ENCODE measurements around the gene TOR1A.
"Not testable (repeated sequence)": the region's sequence is repeated elsewhere in the genome, so short reads cannot be mapped to it uniquely, and the experiment has no call there.

TOR1A gene

DNA sequence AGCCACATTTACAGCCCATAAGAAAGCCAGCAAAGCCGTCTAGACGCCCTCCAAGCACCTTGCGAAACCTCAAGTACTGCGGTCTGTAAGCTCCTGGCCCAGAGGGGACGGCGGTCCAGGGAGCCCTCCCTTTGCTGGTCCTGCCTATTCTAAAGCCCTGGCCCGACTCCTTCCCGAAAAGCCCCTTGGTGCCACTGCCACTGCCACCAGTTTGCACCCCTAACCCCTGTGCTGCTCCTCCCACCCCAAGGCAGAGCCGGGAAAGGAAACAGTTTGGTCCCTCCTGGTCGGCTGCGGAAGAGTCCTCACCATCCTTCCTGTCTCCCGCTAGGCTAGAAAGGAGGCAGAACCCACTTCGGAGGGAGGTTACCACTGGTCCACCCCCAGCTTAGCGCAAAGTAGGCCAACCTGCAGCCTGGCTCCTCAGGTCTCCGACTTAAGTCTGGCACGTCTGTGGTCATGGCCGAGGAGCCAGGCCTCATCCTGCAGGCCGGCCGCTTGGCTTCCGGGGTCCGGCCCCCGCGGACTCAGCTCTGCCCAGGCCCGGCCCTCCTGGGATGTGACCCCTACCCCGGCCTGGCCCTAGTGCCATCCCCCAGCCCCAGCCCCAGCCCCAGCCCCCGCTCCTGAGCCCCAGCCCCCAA lies 916 bp downstream of the TOR1A start:
- no peak for DNase-seq (ENCODE audit: low spot score)

- no peak for DNase-seq (ENCODE audit: low spot score)
Measured at GRCh38 chr9:129816501-129817435, 7.2 kb downstream of the TOR1A start.

DNA sequence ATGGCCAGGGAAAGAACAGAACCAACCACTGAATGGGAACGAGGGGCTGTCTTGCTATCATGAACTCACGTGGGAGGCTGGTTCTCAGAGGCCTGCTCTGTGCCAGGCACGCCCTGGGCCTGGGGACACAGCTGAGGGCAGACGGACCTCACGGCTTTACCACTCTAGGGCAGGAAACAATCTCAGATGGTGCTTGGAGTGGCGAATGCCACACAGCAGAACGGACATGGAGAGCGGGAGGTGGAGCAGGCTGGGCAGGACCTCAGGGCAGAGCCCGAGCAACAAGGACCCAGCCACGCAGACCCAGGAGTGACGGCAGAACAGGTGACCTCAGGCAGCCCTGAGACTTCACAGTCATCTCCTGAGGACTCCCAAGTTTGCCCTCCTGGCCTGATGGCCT lies 8.7 kb downstream of the TOR1A start:
- DNase-seq (ENCODE audit: low spot score) = no peak

GRCh38 chr9:129814432-129815223 lies 9.3 kb downstream of the TOR1A start:
- DNase-seq (ENCODE audit: low spot score) = no peak

DNA sequence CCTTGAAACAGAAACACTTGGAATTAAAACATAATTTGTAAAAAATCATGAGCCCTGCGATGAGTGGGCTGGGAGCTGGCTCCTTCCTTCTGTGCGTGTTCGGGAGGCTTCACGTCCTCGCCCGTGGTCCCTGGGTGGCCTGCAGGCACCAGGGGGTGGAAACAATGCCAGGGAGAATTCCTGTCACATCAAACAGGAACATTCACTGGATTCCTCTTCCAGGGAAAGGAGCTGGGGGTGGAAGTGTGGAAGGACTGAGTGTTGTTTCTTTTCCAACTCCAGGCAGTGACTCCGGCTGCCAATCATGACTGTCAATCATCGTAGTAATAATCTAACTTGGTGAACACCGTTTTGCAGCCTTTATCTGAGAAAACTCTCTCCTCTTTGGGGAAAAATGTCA lies 10.3 kb downstream of the TOR1A start:
- no peak for DNase-seq (ENCODE audit: low spot score)

- no peak for DNase-seq (ENCODE audit: low spot score)
Measured at GRCh38 chr9:129812385-129812784, 11.6 kb downstream of the TOR1A start.

DNA sequence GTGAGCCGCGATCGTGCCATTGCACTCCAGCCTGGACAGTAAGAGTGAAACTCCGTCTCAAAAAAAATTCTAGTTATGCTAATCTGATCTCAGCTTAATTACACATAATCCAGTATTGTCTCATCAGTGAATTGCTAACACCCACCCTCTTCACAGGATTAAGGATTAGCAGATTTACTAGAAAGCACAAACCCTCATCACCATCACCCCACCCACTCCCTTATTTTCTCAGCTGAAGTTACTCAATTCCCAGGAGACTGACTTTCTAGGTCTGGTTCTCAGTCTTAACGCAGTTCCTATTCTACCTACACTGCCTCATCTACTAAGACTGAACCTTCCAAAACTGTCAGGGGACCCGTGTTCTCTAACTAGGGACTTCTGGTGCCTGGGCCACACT lies 12.0 kb downstream of the TOR1A start:
- DNase-seq (ENCODE audit: low spot score) = no peak

DNA sequence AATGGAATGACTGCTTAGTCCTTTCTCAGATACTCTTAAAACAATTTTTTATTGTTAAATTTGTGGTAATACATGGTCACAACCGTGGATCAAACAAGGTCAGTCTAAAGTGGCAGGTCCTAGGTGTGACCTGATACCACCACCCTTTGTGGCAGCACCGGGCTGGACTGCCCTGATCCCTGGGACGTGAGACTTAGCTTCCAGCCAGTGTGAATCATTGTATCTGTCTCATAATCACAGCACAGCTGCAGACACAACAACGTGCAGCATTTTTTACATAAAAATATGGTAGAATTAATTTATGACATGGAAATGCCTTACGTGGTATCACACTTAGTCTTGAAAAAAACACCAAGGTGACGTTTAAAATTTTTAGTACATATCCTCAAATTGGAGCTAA lies 13.1 kb downstream of the TOR1A start:
- DNase-seq (ENCODE audit: low spot score) = no peak

GRCh38 chr9:129810116-129810515 lies 13.8 kb downstream of the TOR1A start:
- no peak for DNase-seq (ENCODE audit: low spot score)

DNA sequence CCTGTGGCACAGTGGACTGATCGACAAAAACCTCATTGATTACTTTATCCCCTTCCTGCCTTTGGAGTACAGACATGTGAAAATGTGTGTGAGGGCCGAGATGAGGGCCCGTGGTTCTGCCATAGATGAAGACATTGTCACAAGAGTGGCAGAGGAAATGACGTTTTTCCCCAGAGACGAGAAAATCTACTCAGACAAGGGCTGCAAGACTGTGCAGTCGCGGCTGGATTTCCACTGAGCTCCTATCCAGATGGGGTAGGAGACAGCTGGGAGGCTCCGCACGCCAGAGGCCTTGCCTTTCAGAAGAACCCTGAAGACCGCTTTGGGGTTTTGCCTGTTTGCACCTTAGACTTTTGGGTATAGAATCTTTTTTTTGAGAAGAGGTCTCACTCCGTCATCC lies 14.6 kb downstream of the TOR1A start:
- no peak for DNase-seq (ENCODE audit: low spot score)

DNA sequence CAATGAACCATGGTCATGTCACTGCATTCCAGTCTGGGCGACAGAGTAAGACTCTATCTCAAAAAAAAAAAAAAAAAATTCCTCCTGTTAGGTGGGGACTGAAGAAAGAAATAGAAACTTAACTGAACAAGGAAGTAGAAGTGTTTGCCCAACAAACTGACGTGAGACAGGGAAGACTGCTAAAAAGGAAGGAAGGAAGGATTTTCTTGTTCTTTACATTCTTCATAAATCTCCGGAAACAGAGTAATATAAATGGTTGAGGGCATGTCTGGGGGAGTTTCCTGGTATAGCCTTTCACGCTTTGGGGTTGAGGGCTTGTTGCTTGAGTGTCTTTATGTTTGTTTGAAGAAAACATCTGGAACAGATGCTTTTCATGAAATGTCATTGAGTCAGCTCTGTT lies 17.9 kb downstream of the TOR1A start:
- DNase-seq (ENCODE audit: low spot score) = no peak

- no peak for DNase-seq (ENCODE audit: low spot score)
Measured at GRCh38 chr9:129803676-129804060, 20.3 kb downstream of the TOR1A start.

GRCh38 chr9:129802833-129803675 lies 20.9 kb downstream of the TOR1A start, which contains the start of gene TOR1B:
Gene TOR1B (plus strand): TSS chr9:129803184. CDS start chr9:129803213, 29 bp downstream.
- peak; percentile 77 for DNase-seq (ENCODE audit: low spot score)

DNA sequence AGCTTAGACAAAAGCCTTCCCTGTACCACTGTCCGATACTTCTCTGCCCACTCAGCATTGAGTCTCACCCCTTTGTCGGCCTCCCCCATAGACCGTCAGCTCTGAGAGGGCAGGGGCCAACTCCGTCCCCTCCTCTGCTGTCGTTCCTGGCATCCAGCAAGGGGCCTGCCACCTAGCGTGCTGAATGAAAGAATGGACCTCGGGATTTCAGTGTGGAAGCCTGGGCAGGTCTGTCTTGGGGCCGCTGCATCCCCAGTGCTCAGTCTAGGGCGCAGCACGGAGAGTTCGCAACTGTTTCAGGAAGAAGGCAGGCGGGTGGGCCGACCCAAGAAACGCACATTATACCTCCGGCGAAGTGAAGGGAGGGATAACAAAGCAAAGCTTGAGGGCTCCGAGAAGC lies 22.4 kb downstream of the TOR1A start:
- no peak for DNase-seq (ENCODE audit: low spot score)

DNA sequence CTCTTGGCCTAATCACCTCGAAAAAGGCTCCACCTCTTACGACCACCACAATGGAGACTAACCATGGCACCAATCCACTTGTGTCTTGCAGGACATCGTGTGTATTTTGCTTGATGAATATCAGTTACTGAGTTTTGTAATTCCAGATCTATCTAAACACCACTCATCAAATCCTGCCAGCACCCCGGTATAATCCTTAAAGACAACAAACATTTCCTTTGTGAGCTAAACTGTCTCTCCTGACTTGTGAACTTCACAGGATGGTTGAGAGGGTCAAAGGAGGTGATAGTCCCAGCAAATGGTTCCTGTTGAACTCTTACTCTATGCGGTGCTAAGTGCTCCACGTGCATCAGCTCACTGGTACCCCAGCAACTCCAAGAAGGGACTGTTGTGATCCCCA lies 25.0 kb downstream of the TOR1A start:
- no peak for DNase-seq (ENCODE audit: low spot score)

- DNase-seq (ENCODE audit: low spot score) = not testable (repeated sequence)
Measured at GRCh38 chr9:129796029-129796428, 27.9 kb downstream of the TOR1A start.

DNA sequence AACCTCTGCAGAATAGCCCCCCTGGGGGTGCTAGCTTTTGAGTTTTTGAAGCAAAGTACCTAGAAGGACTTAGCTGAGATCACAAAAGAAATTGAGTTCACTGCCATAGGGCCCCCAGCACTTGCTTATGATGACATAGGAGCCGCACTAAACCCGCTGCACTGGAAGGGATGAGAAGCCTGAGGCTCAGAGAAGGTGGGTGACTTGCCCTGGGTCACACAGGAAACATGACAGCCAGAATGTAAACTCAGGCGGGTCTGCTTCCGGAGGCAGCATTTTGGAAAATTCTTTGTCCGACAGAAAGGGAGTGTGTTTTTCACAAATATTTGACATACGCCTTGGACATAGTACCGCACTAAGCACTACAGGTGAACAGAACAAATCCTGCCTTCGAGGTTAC lies 29.4 kb downstream of the TOR1A start:
- no peak for DNase-seq (ENCODE audit: low spot score)

DNA sequence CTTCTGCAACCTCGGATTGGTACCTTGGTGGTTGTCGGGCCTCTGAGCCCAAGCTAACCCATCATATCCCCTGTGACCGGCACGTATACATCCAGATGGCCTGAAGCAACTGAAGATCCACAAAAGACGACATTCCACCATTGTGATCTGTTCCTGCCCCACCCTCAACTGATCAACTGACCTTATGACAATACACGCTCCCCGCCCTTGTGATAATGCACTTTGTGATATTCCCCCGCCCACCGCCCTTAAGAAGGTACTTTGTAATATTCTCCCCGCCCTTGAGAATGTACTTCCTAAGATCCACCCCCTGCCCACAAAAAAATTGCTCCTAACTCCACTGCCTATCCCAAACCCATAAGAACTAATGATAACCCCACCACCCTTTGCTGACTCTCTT lies 37.5 kb downstream of the TOR1A start:
- DNase-seq (ENCODE audit: low spot score) = no peak

DNA sequence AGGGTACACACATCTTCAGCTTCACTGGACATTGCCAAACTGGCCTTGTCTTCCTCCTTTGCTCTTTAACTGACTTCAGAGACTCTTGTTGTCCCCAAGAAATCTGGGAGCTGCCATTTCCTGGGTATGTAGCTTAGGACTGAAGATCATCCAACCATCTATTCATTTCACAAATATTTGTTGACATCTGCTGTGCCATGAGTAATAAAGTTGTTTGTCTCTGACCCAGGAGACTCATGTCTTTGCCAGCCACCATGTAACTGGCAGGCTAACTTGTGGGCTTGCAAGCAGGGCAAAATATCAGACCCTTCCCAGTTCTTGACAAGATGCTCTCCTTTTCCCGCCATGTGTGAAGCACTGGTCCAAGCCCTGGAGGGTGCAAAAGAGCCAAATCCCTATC lies 38.1 kb downstream of the TOR1A start:
- no peak for DNase-seq (ENCODE audit: low spot score)

DNA sequence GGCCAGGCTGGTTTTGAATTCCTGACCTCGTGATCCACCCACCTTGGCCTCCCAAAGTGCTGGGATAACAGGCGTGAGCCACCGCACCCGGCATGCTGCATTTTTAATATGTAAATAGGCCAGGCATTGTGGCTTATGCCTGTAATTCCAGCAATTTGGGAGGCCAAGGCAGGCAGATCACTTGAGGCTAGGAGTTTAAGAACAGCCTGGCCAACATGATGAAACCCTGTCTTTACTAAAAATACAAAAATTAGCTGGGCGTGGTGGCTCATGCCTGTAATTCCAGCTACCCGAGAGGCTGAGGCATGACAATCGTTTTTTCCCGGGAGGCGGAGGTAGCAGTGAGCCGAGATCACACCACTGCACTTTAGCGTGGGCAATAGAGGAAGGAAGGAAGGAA lies 39.0 kb downstream of the TOR1A start:
- DNase-seq (ENCODE audit: low spot score) = not testable (repeated sequence)

- peak; percentile 89 for DNase-seq (ENCODE audit: low spot score)
Measured at GRCh38 chr9:129783516-129784361, 40.2 kb downstream of the TOR1A start.
